Heart left ventricle (tissue), 16 donors: ENCODE data around the gene GNAQ. TPM values are rescaled to one million over a fixed set of nuclear protein-coding genes. Genes with fewer than 3 reads are reported as not detected.
A peak's percentile ranks its signal among the peaks of the same experiment; 100 is the strongest.

Experiments
- ATAC-seq, 4 donors: fragments of 200-7000 bp; cut with Tn5 transposase; one replicate each; pipeline ENCODE4 v1.9.1; 2020 to 2022; ENCODE audit warnings: moderate library complexity in 4 of 4, mild to moderate bottlenecking in 3 of 4, moderate number of reproducible peaks in 1 of 4
- DNase-seq, 5 donors: peaks; one replicate each; pipeline ENCODE4 v3.0.0-alpha.2; 2020
- H3K27ac ChIP-seq, 12 donors: fragments of 200-600 bp; sonication (generic) in 4 of 12; one replicate each; pipeline versions ENCODE4 v1.5.0 to v1.8.0; 2016 to 2022; ENCODE audit warnings: mild to moderate bottlenecking in 2 of 12
- H3K27me3 ChIP-seq, 9 donors: fragments of 200-600 bp; sonication (generic) in 2 of 9; one replicate each; pipeline versions ENCODE4 v1.5.1 to v1.8.0; 2016 to 2022; ENCODE audit warnings: mild to moderate bottlenecking in 3 of 9
- H3K36me3 ChIP-seq, 9 donors: fragments of 200-600 bp; sonication (generic) in 2 of 9; one replicate each; pipeline versions ENCODE4 v1.5.0 to v1.8.0; 2018 to 2022; ENCODE audit warnings: mild to moderate bottlenecking in 2 of 9
- H3K4me1 ChIP-seq, 12 donors: fragments of 200-600 bp; sonication (generic) in 4 of 12; one replicate each; pipeline versions ENCODE4 v1.5.0 to v1.8.0; 2016 to 2022; ENCODE audit warnings: mild to moderate bottlenecking in 3 of 12
- H3K4me3 ChIP-seq, 12 donors: fragments of 200-600 bp; sonication (generic) in 4 of 12; one replicate each; pipeline versions ENCODE4 v1.5.0 to v1.8.0; 2017 to 2022; ENCODE audit warnings: mild to moderate bottlenecking in 9 of 12, moderate library complexity in 4 of 12
- H3K9me3 ChIP-seq, 12 donors: fragments of 200-600 bp; sonication (generic) in 4 of 12; one replicate each; pipeline versions ENCODE4 v1.5.0 to v1.8.0; 2016 to 2022; ENCODE audit warnings: mild to moderate bottlenecking in 1 of 12
- POLR2A ChIP-seq, 2 donors: fragments of 450-650 bp; IDR thresholded peaks; one replicate each; pipeline ENCODE4 v1.6.1; 2017; ENCODE audit warnings: antibody characterized with exemption in 2 of 2, mild to moderate bottlenecking in 2 of 2, moderate library complexity in 2 of 2
- WGBS, 4 donors: extraction: QIAGEN DNeasy Blood & Tissue Kit in 2 of 4; methylation state at CpG; one replicate each; pipeline versions ENCODE4 v1.1.5 to v1.1.7; 2013 to 2018; 5-methylcytosine and 5-hydroxymethylcytosine counted together
- intact Hi-C, 10 donors: fragments of 100-400 bp; cut with DNase I; formaldehyde crosslinking; loops; one replicate each; pipeline versions ENCODE4 v1.11.1 to v1.14.2; 2022
- polyA plus RNA-seq, 2 donors: library from polyadenylated mRNA; stranded (reverse); fragments of 200-250 nt; gene quantifications; one replicate each; pipeline ENCODE4 v1.2.3, GENCODE V29; 2013
- total RNA-seq, 9 donors: library from RNA; depleted of rRNA in 2 of 9; stranded (reverse); fragments of >200 nt in 2 of 9; fragmentation: NEBNext Ultra II Directional in 3 of 9; extraction: Animal tissue kit (Norgen Biotek cat#: 25700) in 3 of 9; gene quantifications; one replicate each; pipeline versions ENCODE4 v1.1.0 to v1.2.4, GENCODE V29; 2016 to 2023
- TF ChIP-seq, protein P1 (sequence below), 12 donors: fragments of 200-600 bp; sonication (generic) in 4 of 12; IDR thresholded peaks; one replicate each; pipeline versions ENCODE4 v1.5.0 to v1.8.0; 2018 to 2022; ENCODE audit warnings: antibody characterized with exemption in 12 of 12, mild to moderate bottlenecking in 5 of 12
- donor health status: ischemic (EF 13 %, LVEDD 7.1; RV severe dilation, severe dysfunction).
- donor health status: healthy with polysubstance abuse.
- donor health status: DM: no; HTN: yes; CAD: no.
- donor health status: DM: no; HTN: no; CAD: no.
- donor health status: ischemic (EF 25% LVEDD 6.9; RV normal size, moderate dysfunction).
- donor health status: ischemic (EF 25% LVEDD 5.7; RV mildly dilated, moderate dysfunction).
- donor health status: healthy.
- donor health status: DM: yes; HTN: yes; CAD: no.
- donor health status: ischemic (EF 35%, LVEDD 5.7; RV mildly dilated, moderate dysfunction).
- donor health status: nonischemic (EF 11% LVEDD 7.7; RV severe dilation, severe dysfunction).
- donor health status: DM: yes; HTN: yes; CAD: no.
- donor health status: PGD.
- donor health status: ischemic (EF 29% LVEDD 5.4; RV normal size, mild dysfunction).
- donor health status: nonischemic (EF 23%, LVEDD 6.1; RV moderate dilation, normal function).

Gene GNAQ
- total and polyA plus RNA-seq, 11 donors, result 4.8 to 34.1 (median 11.3) TPM

GRCh38 chr9:78026416-78026815 lies 5.2 kb downstream of the GNAQ start:
- DNase-seq (no peak), ATAC-seq (no peak)
- 65 to 92% (median 81%) methylated on average over 1 of the region's 1 CpG for WGBS, 4 donors
- Histone ChIP-seq H3K9me3 (no peaks in the 10 kb centered on the region), H3K36me3 (no peaks in the 10 kb centered on the region), H3K27me3 (peaks cover 0 to 9% (median 0%) of the 10 kb centered on the region in 9 donors), H3K27ac (peak overlapping the region in 2 of 12 donors; percentile 17 to 61), H3K4me3 (no peak overlapping the region), H3K4me1 (peaks cover 0 to 82% (median 20%) of the 10 kb centered on the region in 12 donors)
- intact Hi-C loops, result no loop called here
- TF ChIP-seq, protein P1, sequence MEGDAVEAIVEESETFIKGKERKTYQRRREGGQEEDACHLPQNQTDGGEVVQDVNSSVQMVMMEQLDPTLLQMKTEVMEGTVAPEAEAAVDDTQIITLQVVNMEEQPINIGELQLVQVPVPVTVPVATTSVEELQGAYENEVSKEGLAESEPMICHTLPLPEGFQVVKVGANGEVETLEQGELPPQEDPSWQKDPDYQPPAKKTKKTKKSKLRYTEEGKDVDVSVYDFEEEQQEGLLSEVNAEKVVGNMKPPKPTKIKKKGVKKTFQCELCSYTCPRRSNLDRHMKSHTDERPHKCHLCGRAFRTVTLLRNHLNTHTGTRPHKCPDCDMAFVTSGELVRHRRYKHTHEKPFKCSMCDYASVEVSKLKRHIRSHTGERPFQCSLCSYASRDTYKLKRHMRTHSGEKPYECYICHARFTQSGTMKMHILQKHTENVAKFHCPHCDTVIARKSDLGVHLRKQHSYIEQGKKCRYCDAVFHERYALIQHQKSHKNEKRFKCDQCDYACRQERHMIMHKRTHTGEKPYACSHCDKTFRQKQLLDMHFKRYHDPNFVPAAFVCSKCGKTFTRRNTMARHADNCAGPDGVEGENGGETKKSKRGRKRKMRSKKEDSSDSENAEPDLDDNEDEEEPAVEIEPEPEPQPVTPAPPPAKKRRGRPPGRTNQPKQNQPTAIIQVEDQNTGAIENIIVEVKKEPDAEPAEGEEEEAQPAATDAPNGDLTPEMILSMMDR (IDR thresholded peaks at IDR 0.05), result no peak
- TF ChIP-seq POLR2A (IDR thresholded peaks at IDR 0.05), result no peak

DNA sequence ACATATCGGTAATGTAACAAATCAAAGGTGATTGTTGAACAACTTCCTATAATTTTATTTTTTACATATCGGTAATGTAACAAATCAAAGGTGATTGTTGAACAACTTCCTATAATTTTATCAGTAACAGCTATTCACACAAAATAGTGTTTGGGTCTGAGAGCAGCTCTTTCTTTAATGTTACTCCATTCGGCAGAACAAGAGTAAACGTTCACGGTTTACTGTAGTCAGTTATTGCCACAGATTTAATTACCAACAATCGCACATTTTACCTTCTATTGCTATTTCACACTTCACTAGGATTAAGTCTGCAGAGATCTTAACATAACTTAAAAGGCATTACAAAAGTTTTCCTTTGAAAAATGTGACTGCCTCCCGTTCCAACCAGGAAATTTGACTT lies 6.4 kb downstream of the GNAQ start:
- Histone ChIP-seq H3K27ac (peak overlapping the region in 2 of 12 donors; percentile 17 to 61), H3K27me3 (no peaks in the 10 kb centered on the region), H3K4me1 (peaks cover 0 to 95% (median 32%) of the 10 kb centered on the region in 12 donors), H3K9me3 (no peaks in the 10 kb centered on the region), H3K4me3 (no peak overlapping the region), H3K36me3 (no peaks in the 10 kb centered on the region)
- 75 to 83% (median 78%) methylated on average over 7 of the region's 7 CpGs for WGBS, 4 donors
- ATAC-seq (no peak), DNase-seq (no peak)
- no peak for TF ChIP-seq POLR2A (IDR thresholded peaks at IDR 0.05)
- TF ChIP-seq, protein P1 (IDR thresholded peaks at IDR 0.05), result no peak
- intact Hi-C loops, result no loop called here

DNA sequence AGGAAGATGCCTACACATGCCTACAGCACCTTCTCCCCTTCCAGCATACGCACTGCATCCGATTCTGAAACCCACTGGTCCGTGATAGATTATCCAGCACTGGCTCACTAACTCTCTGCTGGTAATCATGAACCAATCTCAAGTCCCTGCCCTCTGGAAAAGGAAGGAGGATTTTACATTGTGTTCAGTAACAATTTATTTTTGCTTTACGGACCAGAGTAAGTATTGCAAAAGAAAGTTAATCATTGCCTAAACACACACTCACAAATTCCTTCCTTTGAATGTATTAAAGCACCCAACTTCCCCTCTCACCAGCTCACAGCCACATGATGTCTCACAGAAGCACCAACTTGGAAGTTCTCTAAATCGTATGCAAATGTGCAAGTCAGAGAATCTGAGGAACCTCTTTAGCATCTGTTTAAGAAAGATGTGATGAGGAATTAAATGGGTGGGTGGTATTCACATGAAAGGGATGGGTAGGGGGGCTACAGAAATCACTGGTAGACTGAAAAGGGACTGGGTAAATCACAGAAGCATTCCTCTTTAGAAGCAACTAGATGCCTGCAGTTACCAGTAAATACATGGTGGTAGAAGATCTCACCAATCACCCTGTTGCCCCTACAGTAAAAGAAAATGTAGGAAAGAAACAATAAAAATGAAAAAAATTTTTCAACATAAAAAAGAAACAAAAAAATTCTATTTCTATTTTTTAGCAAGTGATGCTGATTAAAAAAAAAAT lies 8.4 kb downstream of the GNAQ start:
- DNase-seq (no peak), ATAC-seq (peak in 3 of 4 donors; percentile 65 to 79 (median 68))
- no peaks in the 10 kb centered on the region for H3K36me3 ChIP-seq
- 59 to 67% (median 60%) methylated on average over 5 of the region's 5 CpGs for WGBS, 4 donors
- H3K4me1 ChIP-seq, result peaks cover 0 to 87% (median 36%) of the 10 kb centered on the region in 12 donors
- H3K27me3 ChIP-seq, result no peaks in the 10 kb centered on the region
- no peaks in the 10 kb centered on the region for H3K9me3 ChIP-seq
- peak overlapping the region in 7 of 12 donors; percentile 1 to 65 (median 52) for H3K27ac ChIP-seq
- intact Hi-C loops, result loop anchor here in 1 of 10 donors (5.0 kb wide), 1 partner anchor 36 kb away; no protein-coding TSS in a partner anchor
- H3K4me3 ChIP-seq, result peak overlapping the region in 5 of 12 donors; percentile 2 to 32 (median 8)
- no peak for TF ChIP-seq POLR2A (IDR thresholded peaks at IDR 0.05)
- TF ChIP-seq, protein P1 (IDR thresholded peaks at IDR 0.05), result no peak

DNA sequence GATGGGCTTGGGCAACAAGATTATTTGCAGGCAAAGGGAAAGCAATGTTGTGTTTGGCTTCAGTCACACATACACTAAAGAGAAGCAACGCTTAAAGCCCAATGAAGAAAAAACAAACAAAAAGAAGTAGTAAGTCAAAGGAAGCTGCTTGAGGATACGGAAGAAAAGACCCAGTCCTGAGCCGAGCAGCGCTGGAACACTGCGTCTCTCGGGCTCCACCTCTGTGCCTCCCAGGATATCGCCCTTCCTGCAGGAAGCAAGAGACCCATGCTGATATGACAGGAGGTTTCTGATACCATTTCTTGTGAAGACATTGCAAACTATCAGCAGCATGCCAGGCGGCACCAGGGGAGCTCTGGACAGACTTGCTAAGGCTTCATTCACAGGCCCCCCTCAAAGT lies 9.9 kb downstream of the GNAQ start:
- Histone ChIP-seq H3K36me3 (no peaks in the 10 kb centered on the region), H3K27ac (peak overlapping the region in 11 of 12 donors; percentile 8 to 65 (median 51)), H3K9me3 (no peaks in the 10 kb centered on the region), H3K4me3 (peak overlapping the region in 9 of 12 donors; percentile 3 to 32 (median 15)), H3K4me1 (peaks cover 0 to 86% (median 35%) of the 10 kb centered on the region in 12 donors), H3K27me3 (no peaks in the 10 kb centered on the region)
- 29 to 48% (median 45%) methylated on average over 8 of the region's 8 CpGs for WGBS, 4 donors
- peak; percentile 35 to 62 (median 44) for DNase-seq
- intact Hi-C loops, result loop anchor here in 1 of 10 donors (5.0 kb wide), 1 partner anchor 34 kb away; no protein-coding TSS in a partner anchor
- peak in 3 of 4 donors; percentile 74 to 86 (median 78) for ATAC-seq
- TF ChIP-seq, protein P1 (IDR thresholded peaks at IDR 0.05), result peak in 7 of 12 donors; percentile 10 to 47 (median 21)
- TF ChIP-seq POLR2A (IDR thresholded peaks at IDR 0.05), result no peak
